K562 (cell line): ENCODE data around the gene IFI27L2.

Experiments used
- GABPA ChIP-seq: fragments of 200-800 bp; sonication (Bioruptor generic); conservative IDR thresholded peaks from 2 replicates; pipeline ENCODE4 v1.6.1; 2016; ENCODE audit warnings: low read depth, missing genetic modification characterization, missing compliant biosample characterization
- HDAC1 ChIP-seq, 2 experiments: fragments of 450-650 bp; IDR thresholded peaks; 2 replicates each; pipeline ENCODE4 v1.6.1; 2016 to 2017; ENCODE audit warnings: inconsistent platforms in 1 of 2, mild to moderate bottlenecking in 1 of 2, moderate library complexity in 1 of 2
- JUN ChIP-seq, 2 experiments: sonication (generic) in 1 of 2; formaldehyde crosslinking in 1 of 2; IDR thresholded peaks; 2 replicates each; pipeline versions ENCODE4 v1.6.1 to v1.8.0; 2012 to 2022; ENCODE audit warnings: borderline replicate concordance in 2 of 2, mild to moderate bottlenecking in 2 of 2, improper control_type of control experiment in 1 of 2, low read depth in 1 of 2, low read length in 1 of 2, missing genetic modification reagents in 1 of 2
- PTRF ChIP-seq: fragments of 450-650 bp; IDR thresholded peaks from 2 replicates; pipeline ENCODE4 v1.6.1; 2016; ENCODE audit warnings: mild to moderate bottlenecking, missing genetic modification characterization, missing compliant biosample characterization
- RFX5 ChIP-seq: IDR thresholded peaks from 2 replicates; pipeline ENCODE4 v1.6.1; 2011; ENCODE audit warnings: low read depth, mild to moderate bottlenecking, improper control_type of control experiment, low read length
- SIRT6 ChIP-seq: IDR thresholded peaks from one replicate; pipeline ENCODE4 v1.6.1; 2012; ENCODE audit warnings: low read depth, mild to moderate bottlenecking, control low read depth, inconsistent platforms, low read length, moderate library complexity
- ZNF384 ChIP-seq: IDR thresholded peaks from 2 replicates; pipeline ENCODE4 v1.6.1; 2012; ENCODE audit warnings: low read depth, low read length, improper control_type of control experiment
- ZNF830 ChIP-seq: fragments of 250-450 bp; sonication (Bioruptor Pico); IDR thresholded peaks from 2 replicates; pipeline ENCODE4 v1.5.0; 2021; ENCODE audit warnings: mild to moderate bottlenecking
- TF ChIP-seq, protein P1 (sequence below): sonication (generic); formaldehyde crosslinking; IDR thresholded peaks from 2 replicates; pipeline ENCODE4 v1.8.1; 2022; ENCODE audit warnings: missing genetic modification reagents
- TF ChIP-seq, protein P2 (sequence below), 2 experiments: fragments of 450-650 bp; formaldehyde crosslinking in 1 of 2; IDR thresholded peaks; 2 replicates each; pipeline versions ENCODE4 v1.4.0 to v1.6.1; 2014 to 2020; ENCODE audit warnings: mild to moderate bottlenecking in 2 of 2, borderline replicate concordance in 1 of 2, low read depth in 1 of 2
- TF ChIP-seq, protein P3 (sequence below), 3 experiments: IDR thresholded peaks in 2 of 3; conservative IDR thresholded peaks in 1 of 3; 2 replicates each; pipeline ENCODE4 v1.5.1; 2011 to 2012; ENCODE audit warnings: low read length in 3 of 3, mild to moderate bottlenecking in 3 of 3, control low read depth in 2 of 3, improper control_type of control experiment in 1 of 3, inconsistent platforms in 1 of 3, low read depth in 1 of 3, mixed read lengths in 1 of 3, moderate library complexity in 1 of 3; ENCODE audit not compliant: insufficient read depth in 2 of 3

DNA sequence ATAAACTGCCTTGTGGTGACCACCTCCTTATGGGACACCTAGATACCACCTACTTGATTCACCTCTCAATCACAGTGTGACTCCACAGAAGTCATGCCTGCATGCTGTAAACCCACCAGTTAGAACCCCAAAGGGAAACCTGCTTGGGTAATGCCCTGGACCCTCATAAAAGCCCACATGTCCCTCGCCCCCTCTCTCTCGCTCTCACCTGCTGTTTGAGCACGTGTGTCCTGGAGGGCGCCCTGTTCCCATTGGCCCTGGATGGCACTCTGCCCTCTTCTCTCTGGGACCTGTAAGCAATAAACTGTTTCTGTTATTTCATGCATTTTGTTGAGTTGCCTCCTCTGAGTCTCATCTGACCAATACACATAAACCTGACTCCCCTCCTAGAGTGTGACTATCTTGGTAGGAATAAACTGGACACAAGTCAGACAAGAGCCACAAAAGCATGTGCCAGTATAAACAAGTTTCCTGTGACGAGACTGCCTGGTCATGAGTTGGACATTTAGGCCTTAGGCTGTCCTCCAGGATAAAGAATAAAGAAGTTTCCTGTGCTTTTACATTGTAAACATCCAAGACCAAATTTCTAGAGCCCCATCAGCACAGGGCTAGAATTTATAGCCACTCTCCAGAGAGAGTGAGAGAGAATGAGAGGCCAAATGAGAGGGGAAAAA lies 8.6 kb downstream of the IFI27L2 start:
- no peak for TF ChIP-seq RFX5
- no peak for TF ChIP-seq ZNF384
- no peak for TF ChIP-seq HDAC1 (IDR thresholded peaks at IDR 0.05)
- no peak for TF ChIP-seq PTRF
- no peak for TF ChIP-seq SIRT6
- TF ChIP-seq, protein P1, sequence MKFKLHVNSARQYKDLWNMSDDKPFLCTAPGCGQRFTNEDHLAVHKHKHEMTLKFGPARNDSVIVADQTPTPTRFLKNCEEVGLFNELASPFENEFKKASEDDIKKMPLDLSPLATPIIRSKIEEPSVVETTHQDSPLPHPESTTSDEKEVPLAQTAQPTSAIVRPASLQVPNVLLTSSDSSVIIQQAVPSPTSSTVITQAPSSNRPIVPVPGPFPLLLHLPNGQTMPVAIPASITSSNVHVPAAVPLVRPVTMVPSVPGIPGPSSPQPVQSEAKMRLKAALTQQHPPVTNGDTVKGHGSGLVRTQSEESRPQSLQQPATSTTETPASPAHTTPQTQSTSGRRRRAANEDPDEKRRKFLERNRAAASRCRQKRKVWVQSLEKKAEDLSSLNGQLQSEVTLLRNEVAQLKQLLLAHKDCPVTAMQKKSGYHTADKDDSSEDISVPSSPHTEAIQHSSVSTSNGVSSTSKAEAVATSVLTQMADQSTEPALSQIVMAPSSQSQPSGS (CRISPR knock-in tag), result no peak
- TF ChIP-seq JUN (IDR thresholded peaks at IDR 0.05; ENCODE audit: borderline replicate concordance, low read depth, low read length), result no peak
- no peak for TF ChIP-seq JUN (CRISPR knock-in tag; IDR thresholded peaks at IDR 0.05; ENCODE audit: borderline replicate concordance)
- no peak for TF ChIP-seq ZNF830 (CRISPR knock-in tag)
- TF ChIP-seq GABPA (tag), result no peak
- TF ChIP-seq, protein P2, sequence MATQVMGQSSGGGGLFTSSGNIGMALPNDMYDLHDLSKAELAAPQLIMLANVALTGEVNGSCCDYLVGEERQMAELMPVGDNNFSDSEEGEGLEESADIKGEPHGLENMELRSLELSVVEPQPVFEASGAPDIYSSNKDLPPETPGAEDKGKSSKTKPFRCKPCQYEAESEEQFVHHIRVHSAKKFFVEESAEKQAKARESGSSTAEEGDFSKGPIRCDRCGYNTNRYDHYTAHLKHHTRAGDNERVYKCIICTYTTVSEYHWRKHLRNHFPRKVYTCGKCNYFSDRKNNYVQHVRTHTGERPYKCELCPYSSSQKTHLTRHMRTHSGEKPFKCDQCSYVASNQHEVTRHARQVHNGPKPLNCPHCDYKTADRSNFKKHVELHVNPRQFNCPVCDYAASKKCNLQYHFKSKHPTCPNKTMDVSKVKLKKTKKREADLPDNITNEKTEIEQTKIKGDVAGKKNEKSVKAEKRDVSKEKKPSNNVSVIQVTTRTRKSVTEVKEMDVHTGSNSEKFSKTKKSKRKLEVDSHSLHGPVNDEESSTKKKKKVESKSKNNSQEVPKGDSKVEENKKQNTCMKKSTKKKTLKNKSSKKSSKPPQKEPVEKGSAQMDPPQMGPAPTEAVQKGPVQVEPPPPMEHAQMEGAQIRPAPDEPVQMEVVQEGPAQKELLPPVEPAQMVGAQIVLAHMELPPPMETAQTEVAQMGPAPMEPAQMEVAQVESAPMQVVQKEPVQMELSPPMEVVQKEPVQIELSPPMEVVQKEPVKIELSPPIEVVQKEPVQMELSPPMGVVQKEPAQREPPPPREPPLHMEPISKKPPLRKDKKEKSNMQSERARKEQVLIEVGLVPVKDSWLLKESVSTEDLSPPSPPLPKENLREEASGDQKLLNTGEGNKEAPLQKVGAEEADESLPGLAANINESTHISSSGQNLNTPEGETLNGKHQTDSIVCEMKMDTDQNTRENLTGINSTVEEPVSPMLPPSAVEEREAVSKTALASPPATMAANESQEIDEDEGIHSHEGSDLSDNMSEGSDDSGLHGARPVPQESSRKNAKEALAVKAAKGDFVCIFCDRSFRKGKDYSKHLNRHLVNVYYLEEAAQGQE (IDR thresholded peaks at IDR 0.05; ENCODE audit: borderline replicate concordance), result no peak
- TF ChIP-seq, protein P2 (CRISPR knock-in tag; IDR thresholded peaks at IDR 0.05; ENCODE audit: low read depth), result no peak
- TF ChIP-seq, protein P3, sequence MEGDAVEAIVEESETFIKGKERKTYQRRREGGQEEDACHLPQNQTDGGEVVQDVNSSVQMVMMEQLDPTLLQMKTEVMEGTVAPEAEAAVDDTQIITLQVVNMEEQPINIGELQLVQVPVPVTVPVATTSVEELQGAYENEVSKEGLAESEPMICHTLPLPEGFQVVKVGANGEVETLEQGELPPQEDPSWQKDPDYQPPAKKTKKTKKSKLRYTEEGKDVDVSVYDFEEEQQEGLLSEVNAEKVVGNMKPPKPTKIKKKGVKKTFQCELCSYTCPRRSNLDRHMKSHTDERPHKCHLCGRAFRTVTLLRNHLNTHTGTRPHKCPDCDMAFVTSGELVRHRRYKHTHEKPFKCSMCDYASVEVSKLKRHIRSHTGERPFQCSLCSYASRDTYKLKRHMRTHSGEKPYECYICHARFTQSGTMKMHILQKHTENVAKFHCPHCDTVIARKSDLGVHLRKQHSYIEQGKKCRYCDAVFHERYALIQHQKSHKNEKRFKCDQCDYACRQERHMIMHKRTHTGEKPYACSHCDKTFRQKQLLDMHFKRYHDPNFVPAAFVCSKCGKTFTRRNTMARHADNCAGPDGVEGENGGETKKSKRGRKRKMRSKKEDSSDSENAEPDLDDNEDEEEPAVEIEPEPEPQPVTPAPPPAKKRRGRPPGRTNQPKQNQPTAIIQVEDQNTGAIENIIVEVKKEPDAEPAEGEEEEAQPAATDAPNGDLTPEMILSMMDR (IDR thresholded peaks at IDR 0.05 in 2 of 3, conservative IDR thresholded peaks at IDR 0.05 in 1 of 3; ENCODE audit: insufficient read depth in 2 of 3, low read depth in 1 of 3, low read length in 3 of 3), result no peak
